Activated CD8-positive, alpha-beta memory T cell treated with anti-CD3 and anti-CD28 coated beads for 36 hours (primary cell): Measurements from ENCODE around the gene GPATCH2. TPM values are rescaled to one million over a fixed set of nuclear protein-coding genes. Genes with fewer than 3 reads are reported as not detected.
"Not testable (repeated sequence)": the region's sequence is repeated elsewhere in the genome, so short reads cannot be mapped to it uniquely, and the experiment has no call there.

Experiments used
- CTCF ChIA-PET: fragments of 350-600 bp; sonication (Branson Sonifier 250); formaldehyde crosslinking; loops from one replicate; lab custom pipeline; 2021; ENCODE audit warnings: antibody characterized with exemption; lab: Charles Lee
- POLR2A ChIA-PET: fragments of 350-600 bp; sonication (Branson Sonifier 250); formaldehyde crosslinking; loops from one replicate; lab custom pipeline; 2021; ENCODE audit warnings: antibody characterized with exemption; lab: Charles Lee
- total RNA-seq, 2 experiments: library from RNA; stranded (reverse); gene quantifications; one replicate each; pipeline ENCODE4 v1.2.3, GENCODE V29; 2021

The GPATCH2 gene
- total RNA-seq, 2 experiments from 2014 or later, result 8.0 to 9.0 TPM

DNA sequence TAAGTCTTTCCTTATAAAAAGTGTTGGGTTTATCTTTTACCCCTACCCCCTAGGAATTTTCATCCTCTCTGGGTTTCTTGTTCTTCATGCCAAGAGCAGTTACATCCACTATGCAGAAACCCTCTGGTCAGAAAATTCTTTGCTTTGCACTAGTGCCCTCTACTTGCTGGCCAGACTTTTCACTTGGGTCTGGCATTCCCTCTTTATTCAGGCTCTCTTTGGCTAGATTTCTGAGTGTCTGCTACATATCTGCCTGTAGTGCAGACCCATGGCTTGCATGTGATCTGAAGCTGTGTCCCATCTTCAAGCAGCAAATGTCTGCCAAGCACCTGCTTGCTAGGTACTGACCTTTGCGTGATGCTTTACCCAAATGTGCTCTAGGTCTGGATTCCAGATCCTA is 237.0 kb downstream of the GPATCH2 start:
- CTCF ChIA-PET, result no interaction called here
- POLR2A ChIA-PET, result no interaction called here

DNA sequence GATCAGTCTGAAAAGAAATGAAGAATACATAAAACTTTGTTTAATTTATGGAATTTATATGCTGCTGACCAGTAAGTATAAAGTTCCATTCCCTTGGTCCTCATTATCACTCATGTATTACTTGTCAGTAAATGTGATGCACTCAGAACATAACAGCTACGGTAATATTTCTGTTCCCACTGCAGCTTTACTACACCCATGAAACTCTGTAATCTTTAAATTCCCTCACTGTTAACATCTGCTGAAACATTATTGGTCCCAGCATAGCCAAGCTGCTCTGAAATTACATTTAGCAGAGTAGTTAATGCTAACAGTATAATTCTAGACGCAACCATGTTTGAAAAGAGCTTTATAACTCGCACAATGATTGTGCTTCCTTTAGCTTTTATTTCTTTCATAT is 238.4 kb downstream of the GPATCH2 start:
- POLR2A ChIA-PET, result no interaction called here

DNA sequence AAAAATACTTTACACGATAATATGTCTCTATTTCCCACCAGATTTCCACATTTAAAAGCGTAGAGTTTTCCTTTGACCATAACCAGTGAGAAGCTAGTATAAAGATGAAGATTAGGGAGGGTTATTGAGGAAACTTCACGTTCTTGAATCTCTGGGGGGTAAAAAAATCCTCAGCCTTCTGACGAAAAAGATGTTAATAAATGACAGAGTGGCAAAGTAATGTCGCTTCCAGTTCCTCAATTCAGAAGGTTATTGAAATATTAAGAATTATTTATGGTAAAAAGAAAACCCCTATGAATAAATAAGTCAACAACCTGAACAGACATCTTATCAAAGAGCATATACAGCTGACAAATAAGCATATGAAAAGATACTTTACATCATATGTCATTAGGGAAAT is 241.0 kb downstream of the GPATCH2 start:
- ChIA-PET CTCF (no interaction called here), POLR2A (no interaction called here)

More for the DNA sequence above, 238.4 kb downstream of the GPATCH2 start:
- CTCF ChIA-PET, result no interaction called here

DNA sequence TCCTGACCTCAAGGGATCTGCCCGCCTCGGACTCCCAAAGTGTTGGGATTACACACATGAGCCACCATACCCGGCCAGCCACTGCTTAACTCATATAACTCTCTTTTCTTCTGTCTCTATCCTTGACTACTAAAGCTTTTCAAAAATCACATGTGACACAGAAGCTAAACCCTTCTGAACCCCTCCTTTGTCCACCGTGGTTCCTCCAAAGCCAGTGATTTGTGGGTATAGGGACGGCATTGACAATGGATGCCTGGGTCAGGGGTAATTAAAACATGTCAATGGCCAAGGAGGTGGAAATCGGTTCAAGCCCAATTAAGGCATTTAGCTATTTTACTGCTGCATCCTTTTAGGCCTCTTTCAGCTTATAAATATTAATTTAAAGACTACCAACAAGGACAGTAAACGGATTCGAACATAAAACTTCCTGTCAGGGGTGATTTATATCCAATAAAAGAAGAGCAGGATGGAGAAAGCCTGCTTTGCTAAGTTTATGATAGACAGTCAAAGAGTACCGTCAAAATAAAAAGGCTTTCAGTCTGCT is 242.3 kb downstream of the GPATCH2 start:
- ChIA-PET CTCF (no interaction called here), POLR2A (no interaction called here)

DNA sequence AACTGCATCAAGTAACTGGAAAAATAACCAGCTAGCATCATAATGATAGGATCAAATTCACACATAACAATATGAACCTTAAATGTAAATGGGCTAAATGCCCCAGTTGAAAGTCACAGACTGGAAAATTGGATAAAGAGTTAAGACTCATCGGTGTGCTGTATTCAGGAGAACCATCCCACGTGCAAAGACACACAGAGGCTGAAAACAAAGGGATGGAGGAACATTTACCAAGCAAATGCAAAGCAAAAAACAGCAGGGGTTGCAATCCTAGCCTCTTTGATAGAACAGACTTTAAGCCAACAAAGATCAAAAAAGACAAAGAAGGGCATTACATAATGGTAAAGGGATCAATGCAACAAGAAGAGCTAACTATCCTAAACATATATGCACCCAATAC is 249.1 kb downstream of the GPATCH2 start:
- POLR2A ChIA-PET, CTCF ChIA-PET: not testable (repeated sequence)

DNA sequence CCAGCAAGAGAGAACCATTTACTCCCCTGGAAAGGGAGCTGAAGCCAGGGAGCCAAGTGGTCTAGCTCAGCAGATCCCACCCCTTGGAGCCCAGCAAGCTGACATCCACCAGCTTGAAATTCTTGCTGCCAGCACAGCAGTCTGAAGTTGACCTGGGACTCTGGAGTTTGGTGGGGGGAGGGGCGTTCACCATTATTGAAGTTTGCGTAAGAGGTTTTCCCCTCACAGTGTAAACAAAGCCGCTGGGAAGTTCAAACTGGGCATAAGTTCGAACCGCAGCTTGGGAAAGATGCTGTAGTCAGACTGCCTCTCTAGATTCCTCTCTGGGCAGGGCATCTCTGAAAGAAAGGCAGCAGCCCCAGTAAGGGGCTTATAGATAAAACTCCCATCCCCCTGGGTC is 251.1 kb downstream of the GPATCH2 start:
- CTCF ChIA-PET, POLR2A ChIA-PET: not testable (repeated sequence)

DNA sequence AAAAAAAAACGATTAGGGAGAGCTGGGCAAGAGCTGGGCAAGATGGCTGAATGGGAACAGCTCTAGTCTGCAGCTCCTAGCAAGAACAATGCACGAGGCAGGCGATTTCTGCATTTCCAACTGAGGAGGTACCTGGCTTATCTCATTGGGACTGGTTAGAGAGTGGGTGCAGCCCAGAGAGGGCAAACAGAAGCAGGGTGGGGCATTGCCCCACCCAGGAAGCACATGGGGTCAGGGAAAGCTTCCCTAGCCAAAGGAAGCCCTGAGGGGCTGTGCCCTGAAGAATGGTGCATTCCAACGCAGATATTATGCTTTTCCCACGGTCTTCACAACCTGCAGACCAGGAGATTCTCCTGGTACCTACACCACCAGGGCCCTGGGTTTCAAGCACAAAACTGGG is 251.6 kb downstream of the GPATCH2 start:
- ChIA-PET CTCF (no interaction called here), POLR2A (no interaction called here)

Other genes with a start within 250 kb of the GPATCH2 start
- under 1 TPM in 1 of 2 experiments, not detected in 1; 0.27 TPM for gene SPATA17, start 254 bp upstream of the GPATCH2 start, total RNA-seq